OCI-LY7 (cell line): ENCODE results near the gene SNRPB.

Source experiments
- CTCF ChIP-seq: fragments of 200-600 bp; sonication (generic); conservative IDR thresholded peaks from 2 replicates; pipeline ENCODE4 v1.5.1; 2014; ENCODE audit warnings: mild to moderate bottlenecking, antibody characterized with exemption, low read length, moderate library complexity, mixed read lengths
- EZH2phosphoT487 ChIP-seq: fragments of 200-600 bp; sonication (generic); IDR thresholded peaks from 2 replicates; pipeline ENCODE4 v1.6.1; 2018; ENCODE audit warnings: low read depth, borderline replicate concordance, mild to moderate bottlenecking, mixed run types, antibody characterized with exemption, low read length, moderate library complexity, mixed read lengths

- no peak for TF ChIP-seq CTCF
- TF ChIP-seq EZH2phosphoT487 = no peak
Measured at GRCh38 chr20:2470423-2471193, at the start of gene SNRPB.
